Stimulated activated CD8-positive, alpha-beta memory T cell treated with anti-CD3 and anti-CD28 coated beads, Interleukin-4, amount 100 ng/mL, for 24 hours (primary cell): ENCODE data around the gene BZW1.
A peak's percentile ranks its signal among the peaks of the same experiment; 100 is the strongest.

ENCODE experiments used
- DNase-seq: peaks from one replicate; pipeline ENCODE4 v3.0.0-alpha.2; 2020; ENCODE audit warnings: low read depth

The BZW1 gene

GRCh38 chr2:200839513-200839912 is 27.8 kb downstream of the BZW1 start:
- DNase-seq, result no peak

- no peak for DNase-seq
These were observed 32.6 kb downstream of the BZW1 start for GRCh38 chr2:200843993-200844948.

DNA sequence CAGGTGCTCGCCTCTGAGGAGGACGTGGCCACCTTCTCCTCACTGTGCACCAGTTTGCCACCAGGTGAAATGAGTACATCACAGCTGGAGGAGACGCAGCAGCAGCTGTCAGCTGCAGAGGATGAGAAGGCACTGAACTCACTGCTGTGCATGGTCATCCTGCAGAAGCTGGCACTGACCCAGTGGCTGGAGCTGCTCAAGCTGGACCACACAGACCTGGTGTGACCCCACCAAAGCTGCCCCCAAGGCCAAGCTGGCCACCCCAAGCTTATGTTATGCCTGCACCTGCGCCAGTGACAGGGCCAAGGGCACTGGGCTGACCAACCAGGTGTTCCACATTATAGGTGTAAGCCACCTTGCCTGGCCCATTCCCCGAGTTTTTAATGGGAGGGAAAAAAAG is 33.5 kb downstream of the BZW1 start:
- DNase-seq, result no peak

DNA sequence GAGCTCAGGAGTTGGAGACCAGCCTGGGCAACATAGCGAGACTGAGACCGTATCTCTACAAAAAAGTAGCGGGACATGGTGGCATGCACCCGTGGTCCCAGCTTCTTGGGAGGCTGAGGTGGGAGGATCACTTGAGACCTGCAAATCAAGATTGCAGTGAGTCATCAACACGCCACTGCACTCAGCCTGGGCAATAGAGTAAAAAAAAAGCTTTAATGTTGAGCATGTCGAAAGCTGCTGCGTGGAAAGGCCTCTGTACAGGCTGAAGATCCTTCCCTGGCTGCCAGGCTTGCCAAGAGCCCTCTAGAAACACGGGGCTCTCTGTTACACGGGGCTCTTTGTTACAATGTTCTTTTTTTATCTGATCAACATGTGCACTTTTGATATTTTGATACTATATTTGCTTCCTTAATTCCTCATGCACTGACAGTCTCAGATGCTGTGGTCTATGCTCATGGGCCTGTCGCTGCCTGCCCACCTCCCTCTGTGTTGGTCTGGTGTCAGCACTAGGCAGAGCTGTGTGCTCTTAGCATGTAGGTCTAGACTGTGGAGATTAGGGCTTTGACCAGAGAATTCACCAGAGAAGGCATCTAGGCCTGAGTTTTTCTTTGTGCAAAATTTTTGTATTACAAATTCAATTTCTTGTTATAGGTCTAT is 34.1 kb downstream of the BZW1 start:
- DNase-seq, result no peak

DNA sequence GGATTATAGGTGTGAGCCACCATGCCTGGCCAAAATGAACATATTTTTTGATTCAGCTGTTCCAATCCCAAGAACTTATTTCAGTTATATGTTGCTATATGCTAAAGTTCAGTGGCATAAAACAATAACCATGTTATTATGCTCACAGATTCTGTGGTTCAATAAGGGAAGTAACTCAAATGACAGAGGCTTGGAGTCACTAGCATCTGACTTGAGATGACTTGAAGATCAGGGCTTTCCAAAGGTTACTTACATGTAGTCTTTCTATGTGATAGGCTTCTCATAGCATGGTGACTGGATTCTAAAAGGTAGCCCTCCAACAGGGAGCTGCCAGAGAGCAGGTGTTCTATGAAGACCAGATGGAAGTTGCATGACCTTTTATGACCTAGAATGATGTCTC is 35.6 kb downstream of the BZW1 start:
- DNase-seq, result no peak

DNA sequence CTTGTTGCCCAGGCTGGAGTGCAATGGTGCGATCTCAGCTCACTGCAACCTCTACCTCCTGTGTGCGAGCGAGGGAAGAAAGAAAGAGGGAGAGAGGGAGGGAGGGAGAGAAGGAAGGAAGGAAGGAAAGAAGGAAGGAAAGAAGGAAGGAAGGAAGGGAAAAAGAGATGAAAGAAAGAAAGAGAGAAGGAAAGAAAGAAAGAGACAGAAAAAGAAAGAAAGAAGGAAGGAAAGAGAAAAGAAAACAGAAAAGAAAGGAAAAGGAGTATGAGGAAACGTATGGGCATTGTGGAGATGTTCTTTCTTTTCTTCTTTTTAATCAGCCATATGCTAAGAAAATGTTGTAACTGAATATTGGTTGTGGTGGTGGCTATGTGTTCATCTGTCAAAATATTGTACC is 36.2 kb downstream of the BZW1 start:
- DNase-seq, result no peak

DNA sequence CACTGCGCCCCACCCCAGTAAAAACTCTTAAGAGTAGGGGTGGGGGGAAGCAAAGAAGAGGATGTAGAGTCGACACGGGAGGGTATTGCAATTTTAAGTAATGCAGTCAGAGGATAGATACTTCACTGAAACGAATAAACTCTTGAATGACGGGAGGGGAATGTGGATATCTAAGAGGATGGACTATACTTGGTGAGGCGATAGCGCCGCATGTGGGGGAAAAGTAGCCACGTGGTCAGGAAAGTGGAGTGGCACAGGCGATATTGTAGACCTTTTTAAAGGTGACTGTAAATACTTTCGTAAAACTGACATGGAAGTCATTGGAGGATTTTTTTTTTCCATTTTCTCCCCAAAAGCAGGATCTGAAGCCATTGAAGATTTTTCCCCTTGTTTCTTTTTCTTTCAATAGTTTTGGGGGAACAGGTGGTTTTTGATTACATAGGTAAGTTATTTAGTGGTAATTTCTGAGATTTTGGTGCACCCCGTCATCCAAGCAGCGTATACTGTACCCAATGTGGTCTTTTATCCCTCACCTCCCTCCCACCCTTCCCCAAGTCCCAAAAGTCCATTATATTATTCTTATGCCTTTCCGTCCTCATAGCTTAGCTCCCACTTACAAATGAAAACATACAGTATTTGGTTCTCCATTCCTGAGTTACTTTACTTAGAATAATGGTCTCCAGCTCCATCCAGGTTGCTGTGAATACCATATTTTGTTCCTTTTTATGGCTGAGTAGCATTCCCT is 39.0 kb downstream of the BZW1 start:
- DNase-seq, result no peak

- DNase-seq, result no peak
These were observed 39.9 kb downstream of the BZW1 start for GRCh38 chr2:200851398-200852248.

- no peak for DNase-seq
These were observed 40.9 kb downstream of the BZW1 start for GRCh38 chr2:200852605-200853004.

GRCh38 chr2:200856806-200857205 is 45.1 kb downstream of the BZW1 start:
- DNase-seq, result no peak

- no peak for DNase-seq
These were observed 48.5 kb downstream of the BZW1 start for GRCh38 chr2:200860092-200860795.

- no peak for DNase-seq
These were observed 50.0 kb downstream of the BZW1 start for GRCh38 chr2:200861617-200862155.

GRCh38 chr2:200862532-200863000 is 50.9 kb downstream of the BZW1 start:
- DNase-seq, result no peak

- no peak for DNase-seq
These were observed 52.1 kb downstream of the BZW1 start for GRCh38 chr2:200863782-200864175.

DNA sequence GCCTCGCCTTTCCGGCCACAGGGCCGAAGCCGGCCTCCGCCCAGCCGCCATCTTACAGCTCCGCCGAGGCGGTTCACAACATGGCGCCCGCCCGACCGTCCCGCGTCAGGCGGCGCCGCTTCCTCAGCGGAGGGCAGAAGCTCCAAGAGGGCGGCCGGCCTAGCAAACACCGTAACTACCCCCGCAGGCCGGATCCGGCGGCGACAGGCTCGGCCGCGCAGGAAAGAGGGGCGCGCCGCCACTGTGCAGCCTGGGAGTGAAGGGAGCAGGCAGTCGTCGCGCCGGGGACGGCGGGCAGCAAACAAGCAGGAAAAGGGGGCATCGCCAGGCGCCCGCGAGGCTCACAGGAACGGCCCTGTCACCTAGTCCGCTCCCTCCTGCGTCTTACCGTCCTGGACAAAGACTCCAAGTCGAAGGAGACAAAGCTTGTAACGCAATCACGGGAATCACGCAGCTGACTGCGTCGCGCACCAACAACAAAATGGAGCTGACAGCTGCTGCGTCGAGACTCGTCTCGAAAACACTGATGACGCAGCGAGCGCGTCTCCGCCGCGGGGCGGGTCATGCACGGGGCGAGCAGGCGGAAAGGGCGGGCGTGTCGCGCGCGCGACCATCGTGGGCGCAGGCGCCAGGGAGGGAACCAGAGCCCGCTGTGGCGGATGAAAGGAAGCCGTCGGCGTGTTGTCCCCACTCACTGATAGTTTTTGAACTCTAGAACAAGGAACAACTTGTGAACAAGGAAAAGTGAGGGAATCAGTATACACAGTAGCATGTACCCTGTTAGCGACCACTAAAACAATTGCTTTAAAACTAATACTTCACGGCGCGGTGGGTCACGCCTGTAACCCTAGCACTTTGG is 52.7 kb downstream of the BZW1 start, which contains the start of gene CLK1:
Gene CLK1 (minus strand): TSS at position 483 of the 859 bp plus-strand sequence. CDS start 2,796 bp downstream, outside the sequence.
- DNase-seq, result peak; percentile 96

- no peak for DNase-seq
These were observed 57.3 kb downstream of the BZW1 start for GRCh38 chr2:200869014-200869413.

- DNase-seq, result no peak
These were observed 59.4 kb downstream of the BZW1 start for GRCh38 chr2:200871151-200871550.

GRCh38 chr2:200873560-200873959 is 61.9 kb downstream of the BZW1 start:
- no peak for DNase-seq
